CD4-positive, alpha-beta T cell (primary cell): ENCODE data around the gene TBCD. TPM values are rescaled to one million over a fixed set of nuclear protein-coding genes. Genes with fewer than 3 reads are reported as not detected.

Source experiments
- ATAC-seq: fragments of 200-7000 bp; cut with Tn5 transposase; one replicate; pipeline ENCODE4 v1.10.0; 2022; ENCODE audit warnings: mild to moderate bottlenecking; ENCODE audit not compliant: poor library complexity
- CTCF ChIA-PET: fragments of 350-600 bp; sonication (Branson Sonifier 250); formaldehyde crosslinking; loops from one replicate; lab custom pipeline; 2021; ENCODE audit warnings: antibody characterized with exemption, inconsistent platforms; lab: Charles Lee
- POLR2A ChIA-PET: fragments of 350-600 bp; sonication (Branson Sonifier 250); formaldehyde crosslinking; loops from one replicate; lab custom pipeline; 2021; ENCODE audit warnings: antibody characterized with exemption, inconsistent platforms; lab: Charles Lee
- DNase-seq, 14 experiments: peaks; one replicate each; pipeline ENCODE4 v3.0.0-alpha.2; 2013 to 2020; ENCODE audit warnings: mixed read lengths in 2 of 14
- H3K27ac ChIP-seq, 2 donors: one replicate each; pipeline versions ENCODE4 v1.5.1 to v1.7.0; 2013; ENCODE audit warnings: low read length in 2 of 2, low read depth in 1 of 2, mild to moderate bottlenecking in 1 of 2
- H3K27me3 ChIP-seq, 2 experiments: 1 replicate in 1 of 2; 2 replicates in 1 of 2; pipeline versions ENCODE4 v1.6.1 to v1.7.0; 2013; ENCODE audit warnings: low read length in 2 of 2, control low read depth in 1 of 2, mild to moderate bottlenecking in 1 of 2, moderate library complexity in 1 of 2; ENCODE audit not compliant: insufficient read depth in 2 of 2, control insufficient read depth in 1 of 2
- H3K36me3 ChIP-seq: one replicate; pipeline ENCODE4 v1.6.1; 2013; ENCODE audit warnings: low read length, control low read depth; ENCODE audit not compliant: insufficient read depth
- H3K4me1 ChIP-seq: one replicate; pipeline ENCODE4 v1.6.1; 2013; ENCODE audit warnings: low read length, control low read depth; ENCODE audit not compliant: insufficient read depth
- H3K4me3 ChIP-seq: one replicate; pipeline ENCODE4 v1.5.1; 2013; ENCODE audit warnings: mild to moderate bottlenecking, low read length, moderate library complexity
- H3K9me3 ChIP-seq, 2 experiments: 1 replicate in 1 of 2; 2 replicates in 1 of 2; pipeline versions ENCODE4 v1.6.1 to v1.7.0; 2013; ENCODE audit warnings: low read length in 2 of 2, mild to moderate bottlenecking in 2 of 2, control low read depth in 1 of 2, moderate library complexity in 1 of 2; ENCODE audit not compliant: control insufficient read depth in 1 of 2, insufficient read depth in 1 of 2
- H3K27ac Mint-ChIP-seq: one replicate; pipeline ENCODE4 v1.8.0; 2020; ENCODE audit warnings: mixed read lengths
- H3K27me3 Mint-ChIP-seq: one replicate; pipeline ENCODE4 v1.8.0; 2021; ENCODE audit warnings: mixed read lengths
- H3K36me3 Mint-ChIP-seq: one replicate; pipeline ENCODE4 v1.8.0; 2021; ENCODE audit warnings: low read depth, mixed read lengths
- H3K4me1 Mint-ChIP-seq: one replicate; pipeline ENCODE4 v1.8.0; 2021; ENCODE audit warnings: low read depth, mixed read lengths
- H3K4me3 Mint-ChIP-seq: one replicate; pipeline ENCODE4 v1.8.0; 2020; ENCODE audit warnings: mild to moderate bottlenecking, mixed read lengths
- H3K9me3 Mint-ChIP-seq: one replicate; pipeline ENCODE4 v1.8.0; 2020; ENCODE audit warnings: mixed read lengths
- CTCF ChIP-seq: fragments of 200-600 bp; IDR thresholded peaks from one replicate; pipeline ENCODE4 v1.8.0; 2022; ENCODE audit warnings: antibody characterized with exemption, mild to moderate bottlenecking
- intact Hi-C, 2 experiments: fragments of 100-400 bp; cut with DNase I in 1 of 2; cut with micrococcal nuclease in 1 of 2; formaldehyde crosslinking; loops; one replicate each; pipeline versions ENCODE4 v1.15.1 to v1.9.0; 2023 to 2025; cut with DNase I, micrococcal nuclease
- total RNA-seq, 174 experiments: library from RNA in 2 of 174; stranded (reverse) in 2 of 174; gene quantifications; one replicate each; pipeline ENCODE4 v1.2.3 and lab custom pipeline; 2021 to 2026

The TBCD gene
- total RNA-seq, 2 experiments from 2014 or later = 74.6 to 80.3 TPM

GRCh38 chr17:82868715-82869131 is 116.9 kb downstream of the TBCD start:
- H3K36me3 Mint-ChIP-seq = peaks cover 19% of the 10 kb centered on the region
- POLR2A ChIA-PET = no interaction called here
- Histone ChIP-seq H3K4me1 (peaks cover 51% of the 10 kb centered on the region), H3K27ac (no peak overlapping the region), H3K36me3 (peaks cover 36% of the 10 kb centered on the region), H3K27me3 (no peaks in the 10 kb centered on the region), H3K4me3 (no peak overlapping the region), H3K9me3 (no peaks in the 10 kb centered on the region)
- no peaks in the 10 kb centered on the region for H3K9me3 Mint-ChIP-seq
- H3K27me3 Mint-ChIP-seq = no peaks in the 10 kb centered on the region
- H3K27ac Mint-ChIP-seq = no peak overlapping the region
- CTCF ChIA-PET = no interaction called here
- no peak for TF ChIP-seq CTCF
- DNase-seq (no peak), ATAC-seq (no peak)
- H3K4me1 Mint-ChIP-seq = peaks cover 16% of the 10 kb centered on the region
- H3K4me3 Mint-ChIP-seq = no peak overlapping the region
- intact Hi-C loops = no loop called here

- Histone ChIP-seq H3K27ac (no peak overlapping the region), H3K4me1 (peaks cover 46% of the 10 kb centered on the region), H3K9me3 (no peaks in the 10 kb centered on the region), H3K4me3 (no peak overlapping the region), H3K36me3 (peaks cover 41% of the 10 kb centered on the region), H3K27me3 (no peaks in the 10 kb centered on the region)
- no peaks in the 10 kb centered on the region for H3K9me3 Mint-ChIP-seq
- TF ChIP-seq CTCF = no peak
- no peaks in the 10 kb centered on the region for H3K27me3 Mint-ChIP-seq
- no peak overlapping the region for H3K27ac Mint-ChIP-seq
- H3K4me1 Mint-ChIP-seq = peaks cover 8% of the 10 kb centered on the region
- CTCF ChIA-PET = no interaction called here
- intact Hi-C loops = no loop called here
- POLR2A ChIA-PET = no interaction called here
- DNase-seq (no peak), ATAC-seq (no peak)
- peaks cover 22% of the 10 kb centered on the region for H3K36me3 Mint-ChIP-seq
- H3K4me3 Mint-ChIP-seq = no peak overlapping the region
These were observed 117.7 kb downstream of the TBCD start for GRCh38 chr17:82869536-82869935.

- intact Hi-C loops = no loop called here
- peaks cover 8% of the 10 kb centered on the region for H3K4me1 Mint-ChIP-seq
- ATAC-seq (no peak), DNase-seq (no peak)
- Histone ChIP-seq H3K9me3 (no peaks in the 10 kb centered on the region), H3K36me3 (peaks cover 43% of the 10 kb centered on the region), H3K4me3 (no peak overlapping the region), H3K4me1 (peaks cover 40% of the 10 kb centered on the region), H3K27ac (no peak overlapping the region), H3K27me3 (no peaks in the 10 kb centered on the region)
- no peak overlapping the region for H3K27ac Mint-ChIP-seq
- CTCF ChIA-PET = no interaction called here
- H3K4me3 Mint-ChIP-seq = no peak overlapping the region
- POLR2A ChIA-PET = no interaction called here
- no peaks in the 10 kb centered on the region for H3K27me3 Mint-ChIP-seq
- H3K36me3 Mint-ChIP-seq = peaks cover 22% of the 10 kb centered on the region
- TF ChIP-seq CTCF = no peak
- H3K9me3 Mint-ChIP-seq = no peaks in the 10 kb centered on the region
These were observed 118.2 kb downstream of the TBCD start for GRCh38 chr17:82870091-82870491.
